CD4-positive, alpha-beta T cell treated with Interleukin-1 beta for 1 hour (primary cell): Measurements from ENCODE around the gene HMG20A.
"Not testable (repeated sequence)": the region's sequence is repeated elsewhere in the genome, so short reads cannot be mapped to it uniquely, and the experiment has no call there.

Experiments
- DNase-seq, 2 donors: peaks; one replicate each; pipeline ENCODE4 v3.0.0-alpha.2; 2020 to 2022

HMG20A gene

GRCh38 chr15:77409259-77410156 lies 11.2 kb upstream of the HMG20A start:
- DNase-seq = peak; percentile 12 to 32

GRCh38 chr15:77410157-77410500 lies 10.6 kb upstream of the HMG20A start:
- DNase-seq = not testable (repeated sequence)

GRCh38 chr15:77410701-77411618 lies 9.7 kb upstream of the HMG20A start:
- no peak for DNase-seq

- DNase-seq = no peak
Measured at GRCh38 chr15:77411619-77411976, 9.1 kb upstream of the HMG20A start.

- no peak for DNase-seq
Measured at GRCh38 chr15:77412972-77413698, 7.6 kb upstream of the HMG20A start.

GRCh38 chr15:77413699-77414349 lies 6.9 kb upstream of the HMG20A start:
- no peak for DNase-seq

GRCh38 chr15:77414789-77415442 lies 5.8 kb upstream of the HMG20A start:
- no peak for DNase-seq

GRCh38 chr15:77415450-77416147 lies 5.1 kb upstream of the HMG20A start:
- no peak for DNase-seq

- no peak for DNase-seq
Measured at GRCh38 chr15:77416148-77416455, 4.6 kb upstream of the HMG20A start.

GRCh38 chr15:77416954-77417353 lies 3.7 kb upstream of the HMG20A start:
- no peak for DNase-seq

GRCh38 chr15:77417602-77418001 lies 3.1 kb upstream of the HMG20A start:
- DNase-seq = no peak

GRCh38 chr15:77418391-77418965 lies 2.2 kb upstream of the HMG20A start:
- no peak for DNase-seq

GRCh38 chr15:77418966-77419835 lies 1.5 kb upstream of the HMG20A start:
- peak; percentile 10 to 15 for DNase-seq

- DNase-seq = peak; percentile 100
Measured at GRCh38 chr15:77419836-77420609, 665 bp upstream of the HMG20A start, which contains the start of gene PEAK1. Gene PEAK1 (minus strand): TSS chr15:77420104. CDS start chr15:77181926, 238,178 bp downstream.

- DNase-seq = peak in 1 of 2 donors; percentile 3
Measured at GRCh38 chr15:77421370-77421700, 647 bp downstream of the HMG20A start.

GRCh38 chr15:77425104-77425503 lies 4.4 kb downstream of the HMG20A start:
- DNase-seq = no peak

GRCh38 chr15:77426377-77426776 lies 5.7 kb downstream of the HMG20A start:
- no peak for DNase-seq

GRCh38 chr15:77426871-77427270 lies 6.2 kb downstream of the HMG20A start:
- DNase-seq = no peak

- no peak for DNase-seq
Measured at GRCh38 chr15:77430213-77430612, 9.5 kb downstream of the HMG20A start.
